GM21737 (cell line): ENCODE measurements around the gene DPY19L1.
"Not testable (repeated sequence)": the region's sequence is repeated elsewhere in the genome, so short reads cannot be mapped to it uniquely, and the experiment has no call there.

Experiments
- ATAC-seq: cut with Tn5 transposase; IDR thresholded peaks from one replicate; pipeline ENCODE4 v1.9.1; 2021; ENCODE audit warnings: mild to moderate bottlenecking, moderate library complexity; ENCODE audit not compliant: unreplicated experiment

DPY19L1 gene

GRCh38 chr7:35035511-35035961 is 1.7 kb downstream of the DPY19L1 start:
- peak; percentile 25 for ATAC-seq

DNA sequence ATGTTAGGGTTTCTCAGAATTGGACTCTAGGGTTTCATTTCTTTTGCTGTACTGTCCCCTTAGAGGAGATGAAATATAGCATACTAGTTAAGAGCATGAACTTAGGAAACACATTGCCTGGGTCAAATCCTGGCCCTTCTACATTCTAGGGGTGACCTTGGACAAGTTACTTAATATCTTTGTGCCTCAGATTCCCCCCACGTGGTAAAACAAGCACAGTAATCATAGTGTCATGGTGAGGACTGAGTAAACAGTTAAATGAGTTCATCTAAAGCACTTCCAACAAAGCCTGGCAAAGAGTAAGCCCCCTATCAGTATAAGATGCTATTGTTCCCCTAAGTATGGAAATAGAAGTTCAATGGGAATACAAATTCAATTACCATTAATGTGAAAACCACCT is 5.1 kb downstream of the DPY19L1 start:
- ATAC-seq = no peak

GRCh38 chr7:35030848-35031247 is 6.4 kb downstream of the DPY19L1 start:
- ATAC-seq = no peak

DNA sequence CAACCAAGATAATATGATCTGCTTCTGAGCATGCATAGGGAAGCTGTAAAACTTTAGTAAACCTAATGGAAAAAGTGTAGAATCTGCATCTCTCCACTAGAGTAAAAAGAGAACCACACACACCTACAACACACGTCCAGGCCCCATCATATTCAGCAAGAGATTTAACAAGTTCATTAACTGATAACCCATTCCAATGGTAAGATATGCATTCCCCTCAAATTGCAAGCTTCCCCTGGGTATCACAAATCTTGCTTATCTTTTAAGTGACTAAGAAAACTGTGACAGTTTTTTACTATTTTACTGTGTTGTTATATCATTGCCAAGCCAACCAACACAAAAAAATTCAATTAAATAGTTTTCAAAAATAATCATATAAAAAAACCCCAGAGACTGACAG is 8.0 kb downstream of the DPY19L1 start:
- ATAC-seq = no peak

GRCh38 chr7:35026150-35026549 is 11.1 kb downstream of the DPY19L1 start:
- no peak for ATAC-seq

DNA sequence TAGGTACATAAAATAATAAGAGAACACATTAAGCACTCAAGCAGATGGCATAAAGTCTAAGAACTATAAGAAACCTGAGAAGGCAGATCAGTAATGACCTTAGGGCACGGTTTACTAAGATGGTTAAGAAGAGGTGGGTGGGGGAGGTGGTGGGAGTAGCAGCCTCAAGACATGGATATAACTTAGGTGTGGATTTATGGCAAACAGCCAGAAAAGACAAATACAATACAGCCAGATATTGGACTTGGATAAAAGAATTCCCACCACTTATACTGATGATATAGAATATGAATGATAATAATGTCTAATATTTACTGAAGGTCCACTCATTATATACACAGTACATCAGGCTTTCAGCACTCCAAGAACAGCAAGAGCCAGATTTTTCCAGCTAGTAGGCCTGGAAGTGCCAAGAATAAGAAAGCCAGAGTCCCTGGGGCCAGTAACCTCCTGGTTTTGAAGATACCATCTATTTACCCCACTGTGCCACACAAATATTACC is 11.9 kb downstream of the DPY19L1 start:
- no peak for ATAC-seq

GRCh38 chr7:35024298-35024697 is 13.0 kb downstream of the DPY19L1 start:
- no peak for ATAC-seq

GRCh38 chr7:35022725-35023124 is 14.6 kb downstream of the DPY19L1 start:
- no peak for ATAC-seq

DNA sequence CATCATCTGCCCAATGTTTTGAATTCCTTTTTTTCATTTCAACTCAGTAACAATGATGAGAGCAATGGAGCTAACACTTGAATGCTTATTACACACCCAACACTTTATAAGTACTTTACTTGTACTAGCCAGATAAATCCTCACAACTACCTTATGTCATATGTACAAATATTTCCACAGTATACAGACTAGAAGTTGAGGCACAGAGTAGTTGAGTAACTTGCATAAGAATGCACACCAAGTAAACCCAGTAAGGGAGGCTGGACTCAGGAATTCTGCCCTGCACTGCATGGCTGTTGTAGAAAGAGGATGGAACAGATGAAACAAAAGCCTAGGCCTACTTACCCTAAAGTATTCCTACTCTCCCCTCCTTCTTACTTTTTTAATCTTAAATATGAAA is 15.8 kb downstream of the DPY19L1 start:
- no peak for ATAC-seq

- ATAC-seq = no peak
Observed at GRCh38 chr7:35019801-35020200, 17.5 kb downstream of the DPY19L1 start.

- no peak for ATAC-seq
Observed at GRCh38 chr7:35019179-35019729, 18.0 kb downstream of the DPY19L1 start.

GRCh38 chr7:35015346-35015859 is 21.9 kb downstream of the DPY19L1 start:
- ATAC-seq = no peak

DNA sequence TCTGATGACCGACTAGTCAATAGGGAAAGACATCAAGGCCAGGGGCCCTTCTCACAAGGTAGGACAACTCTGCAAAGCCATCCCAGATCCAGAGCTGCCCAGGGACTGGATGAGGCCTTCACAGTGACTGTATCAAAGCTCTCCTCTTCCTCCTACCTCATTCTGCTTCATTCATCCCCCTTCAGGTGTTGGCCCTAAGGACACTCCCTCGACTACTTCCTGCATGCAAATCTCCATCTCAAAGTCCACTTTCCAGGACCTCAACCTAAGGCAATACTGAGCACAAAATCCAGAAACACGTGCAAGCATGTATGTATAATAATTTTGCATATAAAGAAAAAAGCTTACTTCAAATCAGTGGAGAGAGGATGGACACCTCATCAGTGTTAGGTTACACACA is 25.1 kb downstream of the DPY19L1 start:
- ATAC-seq = no peak

DNA sequence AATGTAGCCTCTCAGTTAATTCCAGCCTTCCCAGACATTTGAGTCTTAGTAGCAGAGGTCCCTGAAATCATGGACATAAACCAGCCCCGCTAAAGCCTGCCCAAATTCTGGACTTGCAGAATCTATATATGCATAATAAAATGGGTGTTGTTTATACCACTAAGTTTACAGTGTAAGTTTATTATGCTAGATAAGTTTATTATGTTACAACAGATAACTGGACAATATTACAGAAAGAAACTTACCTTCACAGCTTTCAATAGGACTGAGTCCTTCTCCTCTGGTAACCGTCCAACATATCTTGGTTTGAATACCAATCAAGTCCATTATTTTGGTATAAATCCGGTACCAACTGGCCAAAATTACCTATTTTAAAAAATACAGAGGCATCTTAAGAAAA is 26.2 kb downstream of the DPY19L1 start:
- no peak for ATAC-seq

GRCh38 chr7:35007768-35008167 is 29.5 kb downstream of the DPY19L1 start:
- no peak for ATAC-seq

DNA sequence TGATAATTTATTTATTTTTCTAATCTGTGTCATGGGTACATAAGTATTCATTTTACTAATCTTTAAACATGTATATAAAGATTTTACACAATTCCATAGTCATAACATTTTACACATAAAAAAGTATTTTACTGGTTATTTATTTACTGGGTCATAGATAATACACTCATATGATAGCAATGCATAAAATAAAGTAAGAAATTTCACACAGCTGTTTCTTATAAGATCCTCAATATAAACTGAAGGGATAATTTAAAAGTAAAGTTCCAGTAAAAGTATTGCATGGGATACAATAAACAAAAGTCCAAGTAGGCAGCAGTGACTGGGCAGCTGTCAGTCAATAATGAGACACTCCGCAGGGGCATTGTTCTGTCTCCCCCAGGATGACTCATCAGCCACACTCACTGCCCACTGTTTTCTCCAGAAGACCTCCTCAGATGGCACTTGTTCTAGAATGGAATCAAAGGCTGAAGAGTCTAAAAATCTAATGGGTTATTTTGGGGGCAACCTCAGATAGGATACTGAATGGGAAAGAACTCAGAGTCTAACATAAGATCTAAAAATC is 32.7 kb downstream of the DPY19L1 start:
- no peak for ATAC-seq

- no peak for ATAC-seq
Observed at GRCh38 chr7:35003679-35004303, 33.5 kb downstream of the DPY19L1 start.

DNA sequence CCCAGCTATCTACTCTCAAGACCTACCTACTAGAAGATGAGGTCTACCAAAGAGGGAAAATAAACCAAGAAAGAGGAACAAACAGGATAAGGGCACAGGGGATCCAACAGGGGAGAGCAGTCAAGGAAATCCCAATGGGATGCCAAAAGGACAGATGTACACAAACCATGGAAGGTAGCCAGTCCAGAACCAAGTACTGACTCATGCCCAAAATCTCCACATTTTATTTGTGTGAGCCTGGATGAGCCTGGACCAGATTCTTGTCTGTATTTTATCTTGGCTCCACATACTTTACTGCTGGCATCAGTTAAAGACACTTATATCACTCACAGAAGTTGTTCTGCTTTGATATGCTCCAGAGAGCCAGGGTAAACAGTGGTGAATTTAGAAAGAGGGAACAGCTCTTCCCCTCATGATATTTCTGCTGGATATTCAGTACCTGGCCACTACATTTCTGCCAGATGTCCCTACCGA is 34.1 kb downstream of the DPY19L1 start:
- ATAC-seq = not testable (repeated sequence)

DNA sequence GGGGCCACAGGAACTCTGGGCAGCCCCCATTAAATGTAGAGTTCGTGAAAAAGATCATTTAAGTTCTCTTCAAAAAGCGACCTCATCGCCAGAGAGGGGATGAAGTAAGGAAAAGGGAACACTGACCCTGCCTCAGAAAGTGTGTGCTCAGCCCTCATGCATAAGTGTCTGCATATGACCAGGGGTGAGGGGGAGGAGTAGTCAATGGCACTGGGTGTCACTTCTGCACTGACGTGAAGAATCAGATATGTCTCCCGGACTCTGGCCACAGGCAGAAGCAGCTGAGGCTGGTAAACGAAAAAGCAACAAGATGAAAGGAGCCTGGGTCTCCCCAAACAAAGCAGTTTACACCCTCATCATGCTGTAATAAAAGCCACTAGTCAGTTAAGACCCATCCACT is 39.0 kb downstream of the DPY19L1 start:
- not testable (repeated sequence) for ATAC-seq

- not testable (repeated sequence) for ATAC-seq
Observed at GRCh38 chr7:34996423-34997090, 40.7 kb downstream of the DPY19L1 start.

GRCh38 chr7:34995757-34996156 is 41.5 kb downstream of the DPY19L1 start:
- no peak for ATAC-seq
